ENCODE measurements around the gene HMCN1.

GRCh38 chr1:186046437-186047211 is 312.4 kb downstream of the HMCN1 start:
- TF ChIP-seq CTCF (conservative IDR thresholded peaks at IDR 0.05) (no peak), EZH2 (IDR thresholded peaks at IDR 0.05; ENCODE audit: low read depth) (no peak)
